PFSK-1 (cell line): ENCODE results near the gene MBNL1.

Experiments
- FOXP2 ChIP-seq: optimal IDR thresholded peaks from 2 replicates; pipeline ENCODE3; 2011; ENCODE audit warnings: borderline replicate concordance, control low read depth, inconsistent platforms; ENCODE audit not compliant: insufficient read depth; ENCODE audit errors: extremely low read length, extremely low read depth
- POLR2AphosphoS5 ChIP-seq: IDR thresholded peaks from 2 replicates; pipeline ENCODE4 v1.6.1; 2012; ENCODE audit warnings: low read depth, mild to moderate bottlenecking, control low read depth, low read length, moderate library complexity
- SIN3A ChIP-seq: IDR thresholded peaks from 2 replicates; pipeline ENCODE4 v1.6.1; 2012; ENCODE audit warnings: mild to moderate bottlenecking, low read length, moderate library complexity, borderline replicate concordance; ENCODE audit not compliant: insufficient read depth
- TAF1 ChIP-seq: IDR thresholded peaks from 2 replicates; pipeline ENCODE4 v1.6.1; 2012; ENCODE audit warnings: low read length, control low read depth, borderline replicate concordance; ENCODE audit not compliant: insufficient read depth
- TF ChIP-seq, protein P1 (sequence below), 2 experiments: IDR thresholded peaks; 2 replicates each; pipeline versions ENCODE4 v1.6.1 to v1.8.0; 2011 to 2012; ENCODE audit warnings: low read depth in 2 of 2, low read length in 2 of 2, control low read depth in 1 of 2, inconsistent platforms in 1 of 2, mild to moderate bottlenecking in 1 of 2, moderate library complexity in 1 of 2; ENCODE audit not compliant: insufficient read depth in 1 of 2

MBNL1 gene

DNA sequence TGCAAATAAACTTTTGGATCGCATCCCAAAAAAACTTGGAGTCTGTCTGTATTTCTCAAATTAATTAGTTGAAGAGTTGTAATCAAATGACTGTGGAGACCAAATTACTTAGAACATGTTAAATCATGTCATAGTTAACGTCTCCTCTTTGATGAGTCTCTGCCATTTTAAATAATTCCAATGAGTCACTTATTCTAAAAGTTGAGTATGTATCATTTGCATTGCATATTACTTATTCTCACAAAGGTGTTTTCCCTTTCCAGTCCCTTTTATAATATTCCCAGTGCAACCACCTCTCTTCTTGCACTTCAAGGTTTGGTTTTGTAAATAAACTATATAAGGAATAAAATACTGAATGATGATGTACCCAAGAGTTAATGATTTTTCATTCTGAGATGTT lies 36.0 kb upstream of the MBNL1 start:
- no peak for TF ChIP-seq TAF1
- TF ChIP-seq, protein P1, sequence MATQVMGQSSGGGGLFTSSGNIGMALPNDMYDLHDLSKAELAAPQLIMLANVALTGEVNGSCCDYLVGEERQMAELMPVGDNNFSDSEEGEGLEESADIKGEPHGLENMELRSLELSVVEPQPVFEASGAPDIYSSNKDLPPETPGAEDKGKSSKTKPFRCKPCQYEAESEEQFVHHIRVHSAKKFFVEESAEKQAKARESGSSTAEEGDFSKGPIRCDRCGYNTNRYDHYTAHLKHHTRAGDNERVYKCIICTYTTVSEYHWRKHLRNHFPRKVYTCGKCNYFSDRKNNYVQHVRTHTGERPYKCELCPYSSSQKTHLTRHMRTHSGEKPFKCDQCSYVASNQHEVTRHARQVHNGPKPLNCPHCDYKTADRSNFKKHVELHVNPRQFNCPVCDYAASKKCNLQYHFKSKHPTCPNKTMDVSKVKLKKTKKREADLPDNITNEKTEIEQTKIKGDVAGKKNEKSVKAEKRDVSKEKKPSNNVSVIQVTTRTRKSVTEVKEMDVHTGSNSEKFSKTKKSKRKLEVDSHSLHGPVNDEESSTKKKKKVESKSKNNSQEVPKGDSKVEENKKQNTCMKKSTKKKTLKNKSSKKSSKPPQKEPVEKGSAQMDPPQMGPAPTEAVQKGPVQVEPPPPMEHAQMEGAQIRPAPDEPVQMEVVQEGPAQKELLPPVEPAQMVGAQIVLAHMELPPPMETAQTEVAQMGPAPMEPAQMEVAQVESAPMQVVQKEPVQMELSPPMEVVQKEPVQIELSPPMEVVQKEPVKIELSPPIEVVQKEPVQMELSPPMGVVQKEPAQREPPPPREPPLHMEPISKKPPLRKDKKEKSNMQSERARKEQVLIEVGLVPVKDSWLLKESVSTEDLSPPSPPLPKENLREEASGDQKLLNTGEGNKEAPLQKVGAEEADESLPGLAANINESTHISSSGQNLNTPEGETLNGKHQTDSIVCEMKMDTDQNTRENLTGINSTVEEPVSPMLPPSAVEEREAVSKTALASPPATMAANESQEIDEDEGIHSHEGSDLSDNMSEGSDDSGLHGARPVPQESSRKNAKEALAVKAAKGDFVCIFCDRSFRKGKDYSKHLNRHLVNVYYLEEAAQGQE (IDR thresholded peaks at IDR 0.05; ENCODE audit: insufficient read depth in 1 of 2, low read depth in 2 of 2, low read length in 2 of 2) = no peak

DNA sequence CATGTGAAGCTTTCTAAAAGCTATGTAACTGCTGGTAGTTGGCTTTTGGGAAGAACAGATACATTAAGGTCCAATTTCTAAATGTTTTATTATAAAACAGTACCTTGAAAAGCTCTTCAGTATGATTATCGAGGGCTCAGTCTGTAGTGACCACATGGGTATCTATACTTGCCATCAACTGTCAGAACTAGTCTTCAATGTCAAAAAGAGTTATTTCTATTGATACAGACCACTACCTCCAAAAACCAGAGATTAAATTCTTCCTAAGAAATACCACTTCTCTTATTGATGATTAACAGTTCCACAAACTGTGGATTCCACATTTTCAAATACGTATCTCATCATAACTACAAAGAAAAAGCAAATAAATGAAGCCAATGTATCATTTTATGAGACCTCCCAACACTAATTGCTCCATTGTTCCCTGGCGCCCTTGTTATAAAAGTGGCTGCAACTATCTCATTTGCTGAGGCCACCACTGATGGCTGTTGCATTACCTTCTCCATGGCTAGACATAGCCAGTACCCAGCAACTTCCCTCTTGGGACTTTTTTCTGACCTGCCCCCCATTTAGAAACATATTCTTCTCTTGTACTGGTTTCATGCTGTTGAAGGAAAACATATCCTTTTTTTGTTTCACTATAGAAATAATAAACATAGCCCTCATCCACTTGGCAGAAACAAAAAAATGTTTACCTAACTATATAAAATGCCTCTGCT lies 33.9 kb upstream of the MBNL1 start:
- TF ChIP-seq TAF1 = no peak
- TF ChIP-seq, protein P1 (IDR thresholded peaks at IDR 0.05; ENCODE audit: insufficient read depth in 1 of 2, low read depth in 2 of 2, low read length in 2 of 2) = no peak
- TF ChIP-seq POLR2AphosphoS5 = no peak
- TF ChIP-seq SIN3A = no peak
- no peak for TF ChIP-seq FOXP2

DNA sequence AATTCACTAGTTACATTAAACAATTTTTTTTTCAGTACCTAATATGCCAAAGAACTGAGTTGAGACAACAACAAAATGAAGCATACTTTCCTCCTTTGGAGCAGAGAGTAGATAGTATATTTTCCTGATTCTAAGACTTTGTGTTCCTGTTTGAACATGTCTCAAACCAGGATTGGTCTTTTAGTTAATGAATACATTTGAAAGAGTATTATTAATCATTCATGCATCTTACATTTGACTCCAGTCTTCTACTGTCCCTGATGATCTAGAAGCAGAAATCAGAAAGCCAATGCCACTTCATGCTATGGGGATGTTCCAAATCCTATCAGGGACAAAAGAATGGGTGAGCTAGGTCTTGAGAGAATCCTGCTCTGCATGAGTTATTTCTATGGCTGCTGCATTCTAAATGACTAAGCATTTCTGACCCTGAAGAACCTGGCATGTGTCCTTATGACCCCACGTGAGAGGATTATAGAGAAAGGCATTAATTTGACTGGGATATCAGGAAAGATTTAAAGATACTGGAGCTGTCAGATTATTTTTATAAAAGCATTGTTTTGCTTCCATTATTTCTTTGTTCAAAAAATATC lies 32.9 kb upstream of the MBNL1 start:
- TF ChIP-seq SIN3A (no peak), POLR2AphosphoS5 (no peak), FOXP2 (no peak), TAF1 (no peak)
- TF ChIP-seq, protein P1 (IDR thresholded peaks at IDR 0.05; ENCODE audit: insufficient read depth in 1 of 2, low read depth in 2 of 2, low read length in 2 of 2) = no peak

DNA sequence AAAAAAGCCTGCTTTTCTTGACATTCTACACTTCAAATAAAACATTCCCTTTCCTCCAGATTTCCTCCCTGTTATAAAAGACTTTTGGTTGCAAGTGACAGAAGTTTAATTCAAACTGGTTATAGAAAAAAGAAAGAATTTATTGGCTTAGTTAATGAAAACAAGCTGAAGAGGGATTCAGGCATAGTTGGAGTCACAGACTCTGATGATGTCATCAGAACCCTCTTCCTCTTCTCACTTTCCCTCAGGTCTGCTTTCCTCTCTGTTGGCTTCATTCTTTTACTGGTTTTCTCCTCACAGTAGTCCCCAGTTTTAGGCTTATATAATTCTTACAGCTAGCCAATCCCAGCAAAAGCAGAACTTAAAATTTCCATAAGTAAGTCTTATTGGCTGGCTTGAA lies 32.0 kb upstream of the MBNL1 start:
- TF ChIP-seq POLR2AphosphoS5 = no peak
- no peak for TF ChIP-seq TAF1
- TF ChIP-seq, protein P1 (IDR thresholded peaks at IDR 0.05; ENCODE audit: insufficient read depth in 1 of 2, low read depth in 2 of 2, low read length in 2 of 2) = no peak
- no peak for TF ChIP-seq FOXP2
- TF ChIP-seq SIN3A = no peak
